Fibroblast of the conjunctiva (primary cell): ENCODE measurements around the gene HOXB4.

Experiments
- DNase-seq: peaks from one replicate; pipeline ENCODE4 v3.0.0-alpha.2; 2010; ENCODE audit warnings: low read depth

HOXB4 gene

DNA sequence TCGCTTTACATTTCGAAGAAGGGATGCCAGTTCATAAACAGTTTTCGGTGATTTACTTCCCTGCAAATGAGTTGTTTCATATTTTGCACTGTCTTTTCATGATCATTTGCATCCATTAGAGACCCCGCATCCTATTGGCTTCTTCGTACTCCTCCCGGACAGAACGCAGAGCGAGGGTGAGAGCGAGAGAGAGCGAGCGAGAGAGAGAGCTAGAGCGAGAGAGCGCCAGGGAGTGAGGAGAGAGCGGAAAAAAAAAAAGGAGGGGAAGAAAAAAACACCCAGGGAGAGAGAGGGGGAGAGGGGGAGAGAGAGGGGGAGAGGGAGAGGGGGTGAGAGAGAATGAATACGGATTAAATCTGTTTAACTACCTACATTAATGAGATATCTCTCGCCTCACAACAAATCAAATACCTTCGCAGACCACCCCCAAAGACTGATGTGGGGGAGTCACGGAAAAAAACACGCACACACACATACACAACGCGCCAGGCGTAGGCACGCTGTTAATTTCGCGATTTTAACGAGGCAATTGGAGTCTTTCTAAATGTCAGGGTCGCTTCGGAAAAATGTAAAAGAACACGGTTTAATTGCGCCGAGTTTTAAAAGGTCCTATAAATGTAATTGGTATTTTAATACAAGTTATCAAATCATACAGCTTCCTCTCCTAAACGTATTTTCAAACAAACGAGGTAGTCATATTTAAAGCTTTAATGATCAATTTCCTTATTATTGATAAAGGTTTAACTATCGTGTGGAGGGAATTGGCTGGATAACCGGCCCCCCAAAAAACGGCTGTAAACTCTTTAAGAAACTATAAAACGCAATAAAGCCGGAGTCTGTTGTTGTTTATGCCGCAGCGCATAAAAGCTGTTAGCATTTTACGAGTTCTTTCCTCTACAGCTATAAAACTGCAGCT lies 37.2 kb upstream of the HOXB4 start, which contains the start of gene HOXB8:
Gene HOXB8, minus strand, starts transcription at position 246 of the 916 bp plus-strand sequence. CDS start 588 bp downstream, outside the sequence.
- no peak for DNase-seq

DNA sequence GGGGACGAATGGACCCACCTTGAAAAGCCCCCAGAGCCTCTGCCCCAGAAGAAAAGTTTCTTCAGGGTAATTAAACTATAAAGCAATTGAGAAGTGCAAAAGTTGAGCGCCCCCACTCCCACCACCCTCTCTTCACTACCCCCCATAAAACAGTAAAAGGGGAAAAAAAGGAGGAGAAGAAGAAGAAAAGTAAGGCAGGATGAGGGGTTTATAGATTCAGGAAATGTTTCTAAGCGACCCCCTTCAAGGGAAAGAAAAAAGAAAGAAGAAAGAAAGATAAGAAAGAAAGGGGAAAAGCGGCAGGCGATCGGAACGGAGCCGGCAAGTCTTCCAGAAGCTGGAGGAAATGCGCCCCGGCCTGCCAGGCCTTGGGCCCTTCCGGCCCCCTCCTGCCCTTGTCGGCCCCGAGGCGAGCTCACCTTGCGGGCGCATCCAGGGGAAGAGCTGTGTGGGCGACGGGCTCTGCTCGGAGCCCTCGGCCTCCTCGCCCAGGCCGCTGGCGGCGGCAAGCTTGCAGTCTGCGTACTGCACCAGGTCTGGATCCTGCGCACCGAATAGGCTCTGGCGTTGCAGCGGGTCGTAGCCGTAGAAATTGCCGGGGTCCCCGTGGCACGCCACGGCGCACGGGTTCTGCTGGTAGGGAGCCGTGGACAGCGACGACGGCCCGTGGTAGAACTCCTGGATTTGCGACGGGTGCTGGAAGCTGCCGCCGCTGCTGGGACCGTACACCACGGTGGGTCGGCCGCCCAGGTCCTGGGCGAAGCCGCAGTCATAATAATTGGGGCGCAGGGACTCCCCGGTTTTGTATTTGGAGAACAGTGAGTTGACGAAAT lies 35.9 kb upstream of the HOXB4 start:
- DNase-seq: no peak

- no peak for DNase-seq
Observed at GRCh38 chr17:48612854-48613691, 34.9 kb upstream of the HOXB4 start.

- no peak for DNase-seq
Observed at GRCh38 chr17:48612456-48612853, 34.3 kb upstream of the HOXB4 start.

- no peak for DNase-seq
Observed at GRCh38 chr17:48611681-48612455, 33.7 kb upstream of the HOXB4 start.

DNA sequence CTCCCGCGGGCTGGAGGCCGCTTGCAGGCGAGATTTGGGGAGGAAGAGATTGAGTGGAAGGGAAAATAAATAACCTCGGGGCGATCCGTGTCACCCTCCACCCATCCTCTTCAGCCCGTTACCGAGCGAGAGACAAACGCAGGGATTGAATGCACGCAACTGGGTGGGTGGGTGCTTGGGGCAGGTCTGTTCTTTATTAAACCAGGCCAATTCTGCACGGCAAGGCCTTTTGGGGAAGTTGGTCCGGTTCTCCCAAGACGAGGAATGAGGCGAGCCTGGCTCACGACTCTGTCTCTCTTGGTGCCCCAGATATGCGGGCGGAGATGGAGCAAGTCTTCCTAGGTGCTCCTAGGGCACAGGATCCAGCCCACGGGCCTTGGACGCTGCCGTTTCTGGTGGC lies 33.1 kb upstream of the HOXB4 start:
- DNase-seq: no peak

GRCh38 chr17:48610282-48611211 lies 32.4 kb upstream of the HOXB4 start, which contains the start of gene HOXB7:
Gene HOXB7, minus strand, starts transcription at chr17:48611017. Its CDS starts 99 bp downstream, at chr17:48610918.
- DNase-seq: no peak

DNA sequence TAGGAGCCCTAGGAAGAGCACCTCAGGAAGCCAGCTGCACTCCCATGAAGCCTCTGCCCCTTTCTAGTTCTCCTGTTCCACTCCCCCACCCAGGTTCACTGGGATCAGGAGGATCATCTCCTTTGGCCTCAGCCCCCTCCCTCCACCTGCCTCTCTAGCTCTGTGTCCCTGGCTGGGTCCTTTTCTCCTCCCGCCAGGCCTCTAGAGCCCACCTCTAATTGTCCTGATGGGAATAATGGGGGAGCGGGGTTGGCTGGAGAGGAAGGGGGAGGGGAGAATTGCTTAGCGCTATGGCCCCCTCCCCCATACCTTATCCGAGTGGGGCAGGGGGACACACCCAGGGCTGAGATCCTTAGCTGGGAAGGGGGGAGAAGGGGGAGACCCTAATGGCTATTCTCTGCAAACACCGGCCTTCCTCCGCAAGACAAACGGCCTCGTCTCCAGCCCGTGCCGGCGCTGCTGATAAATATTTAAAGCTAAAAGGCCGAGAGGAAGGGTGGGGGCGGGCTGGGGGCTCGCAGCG lies 31.7 kb upstream of the HOXB4 start:
- no peak for DNase-seq

- no peak for DNase-seq
Observed at GRCh38 chr17:48609033-48609432, 30.9 kb upstream of the HOXB4 start.

DNA sequence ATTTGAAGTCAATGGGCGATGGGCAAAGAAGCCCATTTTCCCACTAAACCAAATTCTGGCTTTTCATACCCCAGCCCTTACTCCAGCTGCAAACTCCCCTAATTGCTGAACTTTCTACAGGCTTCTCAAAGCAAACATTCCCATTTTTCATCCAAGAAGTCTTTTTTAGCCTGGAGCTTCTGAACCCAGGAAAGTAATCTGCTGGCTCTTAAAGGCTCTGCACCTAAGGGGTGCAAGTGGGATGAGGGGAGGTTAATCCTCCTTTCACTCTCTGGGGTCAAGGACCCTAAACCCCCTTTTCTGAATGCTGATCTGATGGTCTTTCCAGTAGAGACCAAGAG lies 30.3 kb upstream of the HOXB4 start:
- DNase-seq: no peak

DNA sequence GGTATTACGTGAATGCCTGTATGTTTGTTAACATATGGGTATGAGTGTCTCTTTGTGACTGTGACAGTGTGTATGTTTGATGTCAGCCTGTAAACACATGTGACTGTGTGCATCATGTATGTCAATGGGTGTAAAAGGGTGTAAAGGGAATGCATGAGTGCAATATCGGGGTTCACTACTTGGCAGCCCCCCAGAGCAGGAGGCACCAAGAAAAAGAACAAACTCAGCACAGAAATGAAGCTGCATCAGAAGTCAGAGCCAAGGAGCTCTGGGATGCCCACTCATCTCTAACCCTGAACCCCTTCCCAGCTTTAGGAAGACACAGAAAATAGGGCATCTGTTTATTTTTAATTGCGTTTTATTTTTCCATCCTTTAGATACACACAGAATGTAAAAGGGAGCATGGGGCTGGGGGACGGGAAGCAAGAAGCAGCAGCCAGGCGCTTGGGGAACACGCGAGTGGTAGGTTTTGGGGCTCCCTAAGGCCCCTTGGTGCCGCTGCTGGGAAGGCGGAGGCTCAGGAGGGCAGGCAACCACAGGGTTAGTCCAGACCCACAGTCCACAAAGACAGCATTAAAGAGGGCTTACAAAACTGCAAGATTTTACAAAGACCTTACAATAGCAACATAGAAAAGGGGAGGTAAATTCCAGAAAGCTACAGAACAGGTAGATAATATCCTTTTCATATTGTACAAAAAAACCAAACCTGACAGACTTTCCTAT lies 28.9 kb upstream of the HOXB4 start:
- no peak for DNase-seq

GRCh38 chr17:48605991-48606891 lies 28.1 kb upstream of the HOXB4 start:
- DNase-seq: no peak

DNA sequence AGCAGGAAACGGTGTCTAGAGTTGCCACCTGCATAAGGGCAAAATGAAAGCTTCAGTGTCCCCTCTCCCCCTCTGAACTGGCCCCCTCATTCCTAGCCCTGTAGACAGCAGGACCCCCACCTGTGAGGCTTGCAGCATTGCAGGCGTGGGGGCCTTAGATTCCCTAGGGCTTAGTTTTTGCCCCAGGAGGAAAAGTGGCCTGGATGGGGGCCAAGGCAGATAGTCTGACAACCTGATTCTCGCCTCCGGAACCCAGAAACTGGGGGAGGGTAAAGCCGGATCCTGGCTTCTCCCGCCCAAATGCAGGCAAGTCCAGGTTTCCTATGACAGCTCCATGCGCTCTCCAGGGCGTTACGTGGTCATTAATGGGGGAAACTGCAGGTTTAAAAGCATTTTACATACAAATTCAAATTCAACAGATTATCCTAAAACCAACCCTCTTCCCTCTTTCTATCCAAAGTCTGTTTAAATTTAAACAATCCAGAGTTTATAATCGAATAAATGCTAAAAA lies 27.3 kb upstream of the HOXB4 start:
- DNase-seq: no peak

- no peak for DNase-seq
Observed at GRCh38 chr17:48604770-48605329, 26.7 kb upstream of the HOXB4 start, which contains the start of gene HOXB6. Gene HOXB6, minus strand, starts transcription at chr17:48604986. Its CDS starts 6,836 bp downstream, at chr17:48598150.

- no peak for DNase-seq
Observed at GRCh38 chr17:48603959-48604769, 26.0 kb upstream of the HOXB4 start.
